Stimulated activated CD4-positive, alpha-beta T cell treated with anti-CD3 and anti-CD28 coated beads, TNF-alpha, amount 100 ng/mL, for 24 hours (primary cell): ENCODE results near the gene FLAD1.

ENCODE experiments used
- DNase-seq, 3 experiments: peaks; one replicate each; pipeline ENCODE4 v3.0.0-alpha.2; 2020; ENCODE audit warnings: low read depth in 3 of 3

Gene FLAD1

GRCh38 chr1:155003227-155003765 lies 20.2 kb downstream of the FLAD1 start:
- DNase-seq, result no peak

- DNase-seq, result no peak
Observed at GRCh38 chr1:155003766-155004351, 20.7 kb downstream of the FLAD1 start.

- no peak for DNase-seq
Observed at GRCh38 chr1:155004352-155005075, 21.4 kb downstream of the FLAD1 start.

- no peak for DNase-seq
Observed at GRCh38 chr1:155005076-155006011, 22.2 kb downstream of the FLAD1 start.

- peak in 1 of 3 experiments; percentile 47 for DNase-seq
Observed at GRCh38 chr1:155006601-155007101, 23.5 kb downstream of the FLAD1 start.

GRCh38 chr1:155007251-155007828 lies 24.2 kb downstream of the FLAD1 start:
- no peak for DNase-seq

GRCh38 chr1:155008015-155008941 lies 25.1 kb downstream of the FLAD1 start:
- peak in 1 of 3 experiments; percentile 90 for DNase-seq

GRCh38 chr1:155009221-155009711 lies 26.1 kb downstream of the FLAD1 start:
- DNase-seq, result peak in 1 of 3 experiments; percentile 49

GRCh38 chr1:155009742-155010141 lies 26.6 kb downstream of the FLAD1 start:
- DNase-seq, result no peak

- DNase-seq, result peak in 1 of 3 experiments; percentile 49
Observed at GRCh38 chr1:155010211-155010918, 27.2 kb downstream of the FLAD1 start.

- DNase-seq, result no peak
Observed at GRCh38 chr1:155011004-155011416, 27.9 kb downstream of the FLAD1 start.

GRCh38 chr1:155011437-155012025 lies 28.4 kb downstream of the FLAD1 start:
- DNase-seq, result no peak

- peak in 1 of 3 experiments; percentile 47 for DNase-seq
Observed at GRCh38 chr1:155012026-155012546, 28.9 kb downstream of the FLAD1 start.

- no peak for DNase-seq
Observed at GRCh38 chr1:155012776-155013602, 29.8 kb downstream of the FLAD1 start.

GRCh38 chr1:155013632-155014031 lies 30.5 kb downstream of the FLAD1 start:
- no peak for DNase-seq

GRCh38 chr1:155014709-155015508 lies 31.8 kb downstream of the FLAD1 start:
- DNase-seq, result no peak
